Hepatocyte (in vitro differentiated cells): ENCODE results near the gene CCDC148.

Experiments used
- EZH2 ChIP-seq: fragments of 200-600 bp; sonication (generic); IDR thresholded peaks from 2 replicates; pipeline ENCODE4 v1.6.1; 2016; ENCODE audit warnings: antibody characterized with exemption, mild to moderate bottlenecking, borderline replicate concordance
- EZH2phosphoT487 ChIP-seq: fragments of 200-600 bp; sonication (generic); IDR thresholded peaks from one replicate; pipeline ENCODE4 v1.6.1; 2018; ENCODE audit warnings: antibody characterized with exemption, mild to moderate bottlenecking, low read depth, moderate library complexity; ENCODE audit not compliant: unreplicated experiment, severe bottlenecking
- TF ChIP-seq, protein P1 (sequence below): fragments of 200-600 bp; sonication (generic); IDR thresholded peaks from 2 replicates; pipeline ENCODE4 v1.5.1; 2016; ENCODE audit warnings: antibody characterized with exemption, mild to moderate bottlenecking; ENCODE audit not compliant: poor library complexity

DNA sequence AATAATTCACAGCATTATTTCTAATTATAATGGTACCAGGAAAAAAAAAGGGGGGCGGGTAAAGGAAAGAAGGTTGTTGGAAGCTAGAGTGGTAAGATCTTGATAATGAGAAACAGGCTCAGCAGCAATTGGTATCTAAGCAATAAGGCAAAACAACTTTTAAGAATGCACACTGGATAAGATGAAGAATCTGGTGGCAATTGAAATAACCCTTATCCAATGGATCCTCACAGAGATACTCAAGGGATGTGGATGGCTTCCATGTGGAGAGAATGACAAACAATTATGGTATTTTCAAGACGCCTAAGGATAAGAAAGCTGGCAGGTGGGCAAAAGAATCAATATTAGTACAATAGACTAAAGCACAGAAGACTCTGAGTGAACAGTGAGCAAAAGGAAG is 201.3 kb downstream of the CCDC148 start:
- TF ChIP-seq, protein P1, sequence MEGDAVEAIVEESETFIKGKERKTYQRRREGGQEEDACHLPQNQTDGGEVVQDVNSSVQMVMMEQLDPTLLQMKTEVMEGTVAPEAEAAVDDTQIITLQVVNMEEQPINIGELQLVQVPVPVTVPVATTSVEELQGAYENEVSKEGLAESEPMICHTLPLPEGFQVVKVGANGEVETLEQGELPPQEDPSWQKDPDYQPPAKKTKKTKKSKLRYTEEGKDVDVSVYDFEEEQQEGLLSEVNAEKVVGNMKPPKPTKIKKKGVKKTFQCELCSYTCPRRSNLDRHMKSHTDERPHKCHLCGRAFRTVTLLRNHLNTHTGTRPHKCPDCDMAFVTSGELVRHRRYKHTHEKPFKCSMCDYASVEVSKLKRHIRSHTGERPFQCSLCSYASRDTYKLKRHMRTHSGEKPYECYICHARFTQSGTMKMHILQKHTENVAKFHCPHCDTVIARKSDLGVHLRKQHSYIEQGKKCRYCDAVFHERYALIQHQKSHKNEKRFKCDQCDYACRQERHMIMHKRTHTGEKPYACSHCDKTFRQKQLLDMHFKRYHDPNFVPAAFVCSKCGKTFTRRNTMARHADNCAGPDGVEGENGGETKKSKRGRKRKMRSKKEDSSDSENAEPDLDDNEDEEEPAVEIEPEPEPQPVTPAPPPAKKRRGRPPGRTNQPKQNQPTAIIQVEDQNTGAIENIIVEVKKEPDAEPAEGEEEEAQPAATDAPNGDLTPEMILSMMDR: no peak
- TF ChIP-seq EZH2 (no peak), EZH2phosphoT487 (no peak)
